OCI-LY3 (cell line): ENCODE measurements around the gene ZNF565.

Experiments
- H2AFZ ChIP-seq: fragments of 200-600, 300-600 bp; shearing (Covaris generic); 2 replicates; pipeline ENCODE4 v1.6.0; 2014; ENCODE audit warnings: antibody characterized with exemption, low read depth, low read length
- H3K27ac ChIP-seq: fragments of 200-600, 300-600 bp; sonication (generic); 2 replicates; pipeline ENCODE4 v1.5.1; 2014; ENCODE audit warnings: mild to moderate bottlenecking, low read length, moderate library complexity, mixed read lengths
- H3K27me3 ChIP-seq: fragments of 200-600, 300-600 bp; sonication (generic); 2 replicates; pipeline ENCODE4 v1.6.1; 2014; ENCODE audit warnings: low read depth, low read length, mixed read lengths
- H3K36me3 ChIP-seq: fragments of 200-600, 300-600 bp; sonication (generic); replicated peaks from 2 replicates; pipeline ENCODE3; 2014; ENCODE audit warnings: low read depth, low read length, mixed read lengths
- H3K4me1 ChIP-seq: fragments of 300-600, 200-600 bp; sonication (generic); 2 replicates; pipeline ENCODE4 v1.6.1; 2014; ENCODE audit warnings: low read length, mixed read lengths
- H3K4me2 ChIP-seq: fragments of 200-600, 300-600 bp; sonication (generic); 2 replicates; pipeline ENCODE4 v1.6.1; 2014; ENCODE audit warnings: low read length, mixed read lengths
- H3K4me3 ChIP-seq: fragments of 300-600, 200-600 bp; sonication (generic); 2 replicates; pipeline ENCODE4 v1.5.1; 2014; ENCODE audit warnings: antibody characterized with exemption, mild to moderate bottlenecking, low read length, moderate library complexity
- H3K79me2 ChIP-seq: fragments of 300-600, 200-600 bp; shearing (Covaris generic); 2 replicates; pipeline ENCODE4 v1.6.1; 2014; ENCODE audit warnings: mild to moderate bottlenecking, low read length, mixed read lengths
- H3K9ac ChIP-seq: fragments of 300-600, 200-600 bp; shearing (Covaris generic); 2 replicates; pipeline ENCODE4 v1.6.0; 2014; ENCODE audit warnings: mild to moderate bottlenecking, low read length, moderate library complexity
- H3K9me3 ChIP-seq: fragments of 200-600, 300-600 bp; shearing (Covaris generic); 2 replicates; pipeline ENCODE4 v1.6.1; 2014; ENCODE audit warnings: low read length, mixed read lengths; ENCODE audit not compliant: insufficient read depth
- H4K20me1 ChIP-seq: fragments of 200-600, 300-600 bp; sonication (generic); 2 replicates; pipeline ENCODE4 v1.6.1; 2016; ENCODE audit warnings: low read length, mixed read lengths; ENCODE audit not compliant: insufficient read depth
- EZH2phosphoT487 ChIP-seq: fragments of 200-600 bp; shearing (Covaris generic); IDR thresholded peaks from 2 replicates; pipeline ENCODE4 v1.6.1; 2018; ENCODE audit warnings: antibody characterized with exemption, mixed run types, low read depth
- TF ChIP-seq, protein P1 (sequence below): fragments of 200-600, 300-600 bp; sonication (generic); IDR thresholded peaks from 2 replicates; pipeline ENCODE4 v1.5.1; 2014; ENCODE audit warnings: antibody characterized with exemption, low read length, low read depth

The ZNF565 gene

DNA sequence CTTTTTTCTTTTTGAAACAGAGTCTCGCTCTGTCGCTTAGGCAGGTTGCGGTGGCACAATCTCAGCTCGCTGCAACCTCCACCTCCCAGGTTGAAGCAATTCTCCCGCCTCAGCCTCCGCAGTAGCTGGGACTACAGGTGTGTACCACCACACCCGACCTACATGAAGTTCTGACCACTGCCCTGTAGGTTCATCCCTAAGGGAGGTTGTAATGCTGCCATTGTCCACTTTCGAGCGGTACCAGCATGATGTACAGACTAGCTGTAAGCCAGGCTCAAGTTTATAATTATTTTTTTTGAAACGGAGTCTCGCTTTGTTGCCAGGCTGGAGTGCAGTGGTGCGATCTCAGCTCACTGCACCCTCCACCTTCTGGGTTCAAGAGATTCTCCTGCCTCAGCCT is 50.7 kb downstream of the ZNF565 start:
- no peak overlapping the region for H2AFZ ChIP-seq
- H3K79me2 ChIP-seq = no peaks in the 10 kb centered on the region
- H3K9me3 ChIP-seq = no peaks in the 10 kb centered on the region
- no peaks in the 10 kb centered on the region for H3K27me3 ChIP-seq
- no peak overlapping the region for H3K4me3 ChIP-seq
- no peaks in the 10 kb centered on the region for H4K20me1 ChIP-seq
- peaks cover 5% of the 10 kb centered on the region for H3K36me3 ChIP-seq
- H3K9ac ChIP-seq = no peak overlapping the region
- TF ChIP-seq EZH2phosphoT487 = no peak
- H3K27ac ChIP-seq = no peak overlapping the region
- no peaks in the 10 kb centered on the region for H3K4me1 ChIP-seq
- no peak overlapping the region for H3K4me2 ChIP-seq

DNA sequence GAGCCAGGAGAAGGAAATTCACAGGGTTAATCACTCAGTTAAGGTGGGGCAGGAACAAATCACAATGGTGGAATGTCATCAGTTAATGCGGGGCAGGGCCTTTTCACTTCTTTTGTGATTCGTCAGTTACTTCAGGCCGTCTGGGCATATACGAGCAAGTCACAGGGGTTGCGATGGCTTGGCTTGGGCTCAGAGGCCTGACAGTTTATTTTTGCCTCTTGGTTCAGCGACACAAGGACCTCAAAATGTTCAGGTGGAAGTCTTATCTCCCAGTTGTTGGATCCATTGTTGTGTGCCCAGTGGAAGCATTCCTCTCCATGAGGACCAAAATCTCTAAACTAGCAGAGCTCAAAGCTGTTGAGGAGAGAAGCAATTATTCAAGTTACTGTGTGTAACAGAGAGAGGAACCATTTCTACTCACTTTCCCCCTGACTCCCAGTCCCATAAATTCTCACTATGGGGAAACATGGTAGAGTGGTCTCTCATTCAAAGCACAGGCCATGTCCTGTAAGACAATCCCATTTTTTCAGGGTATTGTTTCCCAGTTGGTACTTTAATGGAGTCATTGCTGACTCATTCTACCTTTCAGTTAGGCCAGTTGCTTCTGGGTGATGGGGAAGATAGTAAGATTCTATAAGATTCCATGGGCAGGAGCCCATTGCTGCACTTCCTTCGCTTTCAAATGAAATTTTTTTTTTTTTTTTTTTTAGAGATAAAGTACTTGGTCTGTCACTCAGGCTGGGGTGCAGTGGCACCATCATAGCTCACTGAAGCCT is 53.5 kb downstream of the ZNF565 start:
- no peaks in the 10 kb centered on the region for H3K4me1 ChIP-seq
- no peak overlapping the region for H3K27ac ChIP-seq
- no peaks in the 10 kb centered on the region for H3K79me2 ChIP-seq
- H3K27me3 ChIP-seq = no peaks in the 10 kb centered on the region
- H3K4me3 ChIP-seq = no peak overlapping the region
- H3K4me2 ChIP-seq = no peak overlapping the region
- H3K9me3 ChIP-seq = no peaks in the 10 kb centered on the region
- H2AFZ ChIP-seq = no peak overlapping the region
- H3K36me3 ChIP-seq = peaks cover 5% of the 10 kb centered on the region
- no peak overlapping the region for H3K9ac ChIP-seq
- H4K20me1 ChIP-seq = no peaks in the 10 kb centered on the region
- TF ChIP-seq, protein P1, sequence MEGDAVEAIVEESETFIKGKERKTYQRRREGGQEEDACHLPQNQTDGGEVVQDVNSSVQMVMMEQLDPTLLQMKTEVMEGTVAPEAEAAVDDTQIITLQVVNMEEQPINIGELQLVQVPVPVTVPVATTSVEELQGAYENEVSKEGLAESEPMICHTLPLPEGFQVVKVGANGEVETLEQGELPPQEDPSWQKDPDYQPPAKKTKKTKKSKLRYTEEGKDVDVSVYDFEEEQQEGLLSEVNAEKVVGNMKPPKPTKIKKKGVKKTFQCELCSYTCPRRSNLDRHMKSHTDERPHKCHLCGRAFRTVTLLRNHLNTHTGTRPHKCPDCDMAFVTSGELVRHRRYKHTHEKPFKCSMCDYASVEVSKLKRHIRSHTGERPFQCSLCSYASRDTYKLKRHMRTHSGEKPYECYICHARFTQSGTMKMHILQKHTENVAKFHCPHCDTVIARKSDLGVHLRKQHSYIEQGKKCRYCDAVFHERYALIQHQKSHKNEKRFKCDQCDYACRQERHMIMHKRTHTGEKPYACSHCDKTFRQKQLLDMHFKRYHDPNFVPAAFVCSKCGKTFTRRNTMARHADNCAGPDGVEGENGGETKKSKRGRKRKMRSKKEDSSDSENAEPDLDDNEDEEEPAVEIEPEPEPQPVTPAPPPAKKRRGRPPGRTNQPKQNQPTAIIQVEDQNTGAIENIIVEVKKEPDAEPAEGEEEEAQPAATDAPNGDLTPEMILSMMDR = no peak
- no peak for TF ChIP-seq EZH2phosphoT487

DNA sequence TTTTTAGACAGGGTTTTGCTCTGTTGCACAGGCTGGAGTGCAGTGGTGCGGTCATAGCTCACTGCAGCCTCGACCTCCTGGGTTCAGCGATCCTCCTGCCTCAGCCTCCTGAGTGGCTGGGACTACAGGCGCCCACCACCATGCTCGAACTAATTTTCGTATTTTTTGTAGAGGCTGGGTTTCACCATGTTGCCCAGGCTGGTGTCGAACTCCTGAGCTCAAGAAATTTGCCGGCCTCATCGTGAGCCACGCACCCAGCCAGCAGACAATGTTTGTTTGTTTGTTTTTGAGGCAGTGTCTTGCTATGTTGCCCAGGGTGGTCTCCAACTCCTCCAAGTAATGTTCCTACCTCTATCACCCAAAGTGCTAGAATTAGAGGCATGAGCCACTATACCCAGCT is 61.3 kb downstream of the ZNF565 start:
- Histone ChIP-seq H3K4me3 (no peak overlapping the region), H3K27me3 (no peaks in the 10 kb centered on the region), H3K4me2 (no peak overlapping the region), H2AFZ (no peak overlapping the region), H3K9me3 (no peaks in the 10 kb centered on the region), H3K36me3 (peaks cover 30% of the 10 kb centered on the region), H3K4me1 (no peaks in the 10 kb centered on the region), H3K79me2 (no peaks in the 10 kb centered on the region), H3K27ac (no peak overlapping the region), H4K20me1 (no peaks in the 10 kb centered on the region; the same call in 1 of the 2 replicates), H3K9ac (no peak overlapping the region)
- TF ChIP-seq, protein P1 = no peak
- no peak for TF ChIP-seq EZH2phosphoT487

DNA sequence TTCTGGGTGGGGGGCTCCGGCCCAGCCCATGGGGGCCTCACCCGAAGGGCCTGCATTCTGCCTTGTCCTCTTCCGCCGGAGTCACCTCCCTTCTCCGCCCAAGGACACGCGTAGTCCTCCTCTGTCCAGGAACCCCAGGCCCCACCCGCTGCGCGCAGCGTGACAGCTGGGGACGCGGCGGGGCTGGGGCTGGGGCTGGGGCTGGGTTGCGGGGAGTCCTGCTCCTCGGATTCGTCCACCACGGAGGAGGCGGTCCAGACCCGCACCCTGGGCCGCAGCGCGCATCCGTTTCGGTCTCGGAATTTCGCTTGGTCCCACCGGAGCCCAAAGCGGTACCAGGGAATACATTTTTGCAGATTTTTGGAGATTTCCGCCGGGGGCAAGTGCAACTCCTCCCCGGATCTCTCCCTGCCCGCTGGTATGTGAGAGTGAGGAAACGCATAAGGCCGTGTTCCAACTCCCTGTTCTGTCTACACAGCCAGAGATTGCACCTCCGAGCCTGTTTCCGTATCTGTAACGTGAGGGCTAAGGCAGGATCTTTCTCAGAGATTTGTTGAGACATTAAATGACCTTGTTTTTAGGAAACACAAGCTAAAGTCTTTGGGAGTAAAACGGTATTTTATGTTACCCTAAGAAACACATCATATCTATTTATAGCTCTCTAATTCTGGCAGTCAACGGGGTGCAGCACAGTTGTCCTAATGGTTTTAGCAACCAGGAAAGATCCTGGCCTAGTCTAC is 61.9 kb downstream of the ZNF565 start, which contains the start of gene COX7A1:
COX7A1 (minus strand) TSS at position 96 of the 740 bp plus-strand sequence; CDS start at position 56, 40 bp downstream.
- Histone ChIP-seq H3K36me3 (peaks cover 30% of the 10 kb centered on the region), H3K4me1 (no peaks in the 10 kb centered on the region), H3K27me3 (no peaks in the 10 kb centered on the region), H4K20me1 (no peaks in the 10 kb centered on the region; the same call in 1 of the 2 replicates), H3K79me2 (no peaks in the 10 kb centered on the region), H2AFZ (no peak within 1 kb of the TSS), H3K9ac (no peak within 1 kb of the TSS), H3K4me2 (no peak within 1 kb of the TSS), H3K27ac (no peak within 1 kb of the TSS), H3K9me3 (no peaks in the 10 kb centered on the region), H3K4me3 (no peak within 1 kb of the TSS)
- TF ChIP-seq EZH2phosphoT487 = no peak
- TF ChIP-seq, protein P1 = no peak
